Esophagus squamous epithelium (tissue), 4 donors: ENCODE results near the gene PCDHGC4.

ENCODE experiments used
- CTCF ChIP-seq, 6 experiments: fragments of 450-650 bp in 4 of 6; fragments of 200-600 bp in 2 of 6; sonication (generic) in 2 of 6; IDR thresholded peaks; one replicate each; pipeline ENCODE4 v1.5.1; 2016 to 2019; ENCODE audit warnings: antibody characterized with exemption in 6 of 6, mild to moderate bottlenecking in 4 of 6, moderate library complexity in 4 of 6
- POLR2A ChIP-seq, 4 donors: fragments of 450-650 bp; IDR thresholded peaks; one replicate each; pipeline ENCODE4 v1.6.1; 2017; ENCODE audit warnings: antibody characterized with exemption in 4 of 4, mild to moderate bottlenecking in 4 of 4, moderate library complexity in 3 of 4

GRCh38 chr5:141529002-141529401 lies 44.2 kb downstream of the PCDHGC4 start:
- TF ChIP-seq CTCF (IDR thresholded peaks at IDR 0.05) (no peak), POLR2A (IDR thresholded peaks at IDR 0.05) (no peak)
